Epithelial cell of proximal tubule (primary cell): Measurements from ENCODE around the gene HMGCL. TPM values are rescaled to one million over a fixed set of nuclear protein-coding genes. Genes with fewer than 3 reads are reported as not detected.
A peak's percentile ranks its signal among the peaks of the same experiment; 100 is the strongest.
"Not testable (repeated sequence)": the region's sequence is repeated elsewhere in the genome, so short reads cannot be mapped to it uniquely, and the experiment has no call there.

Experiments
- DNase-seq: peaks from one replicate; pipeline ENCODE4 v3.0.0-alpha.2; 2011; ENCODE audit warnings: low read depth
- H3K4me3 ChIP-seq: 2 replicates; pipeline ENCODE4 v1.5.1; 2011; ENCODE audit warnings: low read depth, mild to moderate bottlenecking, low read length
- CTCF ChIP-seq: conservative IDR thresholded peaks from 2 replicates; pipeline ENCODE4 v1.5.1; 2012; ENCODE audit warnings: low read depth, mild to moderate bottlenecking, low read length
- total RNA-seq: library from RNA; depleted of rRNA; stranded (reverse); fragments of >200 nt; gene quantifications from 2 replicates; pipeline ENCODE4 v1.2.3, GENCODE V29; 2015

The HMGCL gene
- total RNA-seq, 1 donor from 2014 or later: 38.5 TPM

- no peak for DNase-seq
- H3K4me3 ChIP-seq: no peak overlapping the region
These were observed 40.4 kb downstream of the HMGCL start for GRCh38 chr1:23784846-23785245.

GRCh38 chr1:23783141-23783540 lies 42.1 kb downstream of the HMGCL start:
- DNase-seq, H3K4me3 ChIP-seq: not testable (repeated sequence)

More at GRCh38 chr1:23784846-23785245, 40.4 kb downstream of the HMGCL start:
- no peak for TF ChIP-seq CTCF

- DNase-seq: no peak
- peak overlapping the region; percentile 95 for H3K4me3 ChIP-seq
- TF ChIP-seq CTCF: no peak
These were observed 45.3 kb downstream of the HMGCL start for GRCh38 chr1:23779826-23780371.

- TF ChIP-seq CTCF: no peak
- DNase-seq: no peak
These were observed 47.0 kb downstream of the HMGCL start, which contains the start of gene PITHD1 for GRCh38 chr1:23777979-23778814. TSS of gene PITHD1 (plus strand) at chr1:23778418. CDS start at chr1:23778516, 98 bp downstream.

GRCh38 chr1:23776217-23776616 lies 49.0 kb downstream of the HMGCL start:
- TF ChIP-seq CTCF: no peak
- no peak for DNase-seq
- H3K4me3 ChIP-seq: no peak overlapping the region

More at GRCh38 chr1:23777979-23778814, 47.0 kb downstream of the HMGCL start, which contains the start of gene PITHD1:
- peak within 1 kb of the TSS; percentile 95 for H3K4me3 ChIP-seq

GRCh38 chr1:23774174-23774880 lies 50.9 kb downstream of the HMGCL start:
- H3K4me3 ChIP-seq: no peak overlapping the region
- no peak for TF ChIP-seq CTCF
- DNase-seq: no peak

- no peak overlapping the region for H3K4me3 ChIP-seq
- DNase-seq: no peak
- TF ChIP-seq CTCF: no peak
These were observed 52.4 kb downstream of the HMGCL start for GRCh38 chr1:23772854-23773242.
